Lower leg skin (tissue), 4 donors: ENCODE results near the gene STK38. TPM values are rescaled to one million over a fixed set of nuclear protein-coding genes. Genes with fewer than 3 reads are reported as not detected.

Source experiments
- DNase-seq, 2 donors: peaks; one replicate each; pipeline ENCODE4 v3.0.0-alpha.2; 2019; ENCODE audit warnings: low spot score in 2 of 2
- H3K4me3 ChIP-seq: fragments of 200-600 bp; sonication (generic); 2 replicates; pipeline ENCODE4 v1.5.1; 2017; ENCODE audit warnings: mild to moderate bottlenecking, low read depth; ENCODE audit not compliant: poor library complexity, severe bottlenecking
- CTCF ChIP-seq, 3 donors: fragments of 450-650 bp; IDR thresholded peaks; one replicate each; pipeline ENCODE4 v1.5.1; 2016; ENCODE audit warnings: antibody characterized with exemption in 3 of 3, mild to moderate bottlenecking in 3 of 3, moderate library complexity in 2 of 3
- POLR2A ChIP-seq, 2 donors: fragments of 450-650 bp; IDR thresholded peaks; one replicate each; pipeline ENCODE4 v1.6.1; 2016 to 2017; ENCODE audit warnings: antibody characterized with exemption in 2 of 2, mild to moderate bottlenecking in 1 of 2, moderate library complexity in 1 of 2
- WGBS, 2 donors: methylation state at CpG; one replicate each; pipeline ENCODE4 v1.1.5; 2018; 5-methylcytosine and 5-hydroxymethylcytosine counted together
- intact Hi-C: fragments of 100-400 bp; cut with DNase I; formaldehyde crosslinking; loops from one replicate; pipeline ENCODE4 v1.15.0; 2023; ENCODE audit warnings: low total_unique reads
- total RNA-seq, 4 donors: library from RNA; depleted of rRNA; stranded (reverse); fragments of >200 nt; gene quantifications; one replicate each; pipeline ENCODE4 v1.1.0, GENCODE V29; 2016

Gene STK38
- total RNA-seq, 4 donors from 2014 or later: 27.1 to 37.4 (median 30.6) TPM

GRCh38 chr6:36542041-36542440 is 5.2 kb downstream of the STK38 start:
- DNase-seq: no peak
- WGBS, 2 donors: 75 to 81% methylated on average over 2 of the region's 2 CpGs
- no peak overlapping the region for H3K4me3 ChIP-seq
- TF ChIP-seq POLR2A (IDR thresholded peaks at IDR 0.05) (no peak), CTCF (IDR thresholded peaks at IDR 0.05) (no peak)
- intact Hi-C loops: loop anchor here (10.0 kb wide), 1 partner anchor 97 kb away; the partner anchor contains the start of genes KCTD20 and PXT1

GRCh38 chr6:36539814-36540568 is 7.3 kb downstream of the STK38 start:
- no peak for TF ChIP-seq POLR2A (IDR thresholded peaks at IDR 0.05)
- TF ChIP-seq CTCF (IDR thresholded peaks at IDR 0.05): no peak
- intact Hi-C loops: loop anchor here (10.0 kb wide), 1 partner anchor 95 kb away; the partner anchor contains the start of genes KCTD20 and PXT1
- 86 to 91% methylated on average over 4 of the region's 4 CpGs for WGBS, 2 donors
- DNase-seq: no peak
- H3K4me3 ChIP-seq: no peak overlapping the region

- no peak overlapping the region for H3K4me3 ChIP-seq
- DNase-seq: no peak
- 91 to 93% methylated on average over 3 of the region's 3 CpGs for WGBS, 2 donors
- TF ChIP-seq POLR2A (IDR thresholded peaks at IDR 0.05) (no peak), CTCF (IDR thresholded peaks at IDR 0.05) (no peak)
- intact Hi-C loops: no loop called here
Observed at GRCh38 chr6:36536873-36537547, 10.3 kb downstream of the STK38 start.

GRCh38 chr6:36533321-36533720 is 14.0 kb downstream of the STK38 start:
- no peak for DNase-seq
- 68 to 72% methylated on average over 1 of the region's 1 CpG for WGBS, 2 donors
- intact Hi-C loops: no loop called here
- TF ChIP-seq POLR2A (IDR thresholded peaks at IDR 0.05) (no peak), CTCF (IDR thresholded peaks at IDR 0.05) (no peak)
- no peak overlapping the region for H3K4me3 ChIP-seq

- intact Hi-C loops: no loop called here
- 64 to 92% methylated on average over 2 of the region's 2 CpGs for WGBS, 2 donors
- DNase-seq: no peak
- TF ChIP-seq CTCF (IDR thresholded peaks at IDR 0.05) (no peak), POLR2A (IDR thresholded peaks at IDR 0.05) (no peak)
- H3K4me3 ChIP-seq: no peak overlapping the region
Observed at GRCh38 chr6:36526066-36526465, 21.2 kb downstream of the STK38 start.
